Stimulated activated naive CD4-positive, alpha-beta T cell treated with Interleukin-2 at 50 U/mL for 16 hours (primary cell): ENCODE data around the gene ANKRD35.
"Not testable (repeated sequence)": the region's sequence is repeated elsewhere in the genome, so short reads cannot be mapped to it uniquely, and the experiment has no call there.

Experiments
- DNase-seq: peaks from one replicate; lab custom pipeline; 2025; lab: John Stamatoyannopoulos, UW

The ANKRD35 gene

GRCh38 chr1:145885738-145886287, at the start of gene ANKRD35:
Gene ANKRD35, minus strand, starts transcription at chr1:145885866. Its CDS starts 108 bp downstream, at chr1:145885758.
- DNase-seq: peak; percentile 87

GRCh38 chr1:145932522-145933009, 46.9 kb upstream of the ANKRD35 start:
- DNase-seq: not testable (repeated sequence)

- DNase-seq: no peak
Observed at GRCh38 chr1:145927916-145928643, 42.4 kb upstream of the ANKRD35 start.

GRCh38 chr1:145927063-145927886, 41.6 kb upstream of the ANKRD35 start, which contains the start of gene RBM8A:
Gene RBM8A, minus strand, starts transcription at chr1:145927484. Its CDS starts 58 bp downstream, at chr1:145927426.
- peak; percentile 92 for DNase-seq

- DNase-seq: peak; percentile 56
Observed at GRCh38 chr1:145926686-145927062, 41.0 kb upstream of the ANKRD35 start.

GRCh38 chr1:145922266-145922665, 36.6 kb upstream of the ANKRD35 start:
- no peak for DNase-seq

GRCh38 chr1:145920297-145920696, 34.6 kb upstream of the ANKRD35 start:
- DNase-seq: not testable (repeated sequence)

- DNase-seq: no peak
Observed at GRCh38 chr1:145918992-145919939, 33.6 kb upstream of the ANKRD35 start.

- peak; percentile 97 for DNase-seq
Observed at GRCh38 chr1:145918144-145918991, 32.7 kb upstream of the ANKRD35 start, which contains the start of gene PEX11B. Gene PEX11B, minus strand, starts transcription at chr1:145918717. Its CDS starts 29 bp downstream, at chr1:145918688.

- DNase-seq: no peak
Observed at GRCh38 chr1:145917595-145917994, 31.9 kb upstream of the ANKRD35 start.

- no peak for DNase-seq
Observed at GRCh38 chr1:145916745-145917144, 31.1 kb upstream of the ANKRD35 start.

- DNase-seq: no peak
Observed at GRCh38 chr1:145912128-145912641, 26.5 kb upstream of the ANKRD35 start.

GRCh38 chr1:145908653-145909052, 23.0 kb upstream of the ANKRD35 start:
- no peak for DNase-seq

- DNase-seq: no peak
Observed at GRCh38 chr1:145906954-145907753, 21.5 kb upstream of the ANKRD35 start.

GRCh38 chr1:145901312-145902021, 15.8 kb upstream of the ANKRD35 start:
- no peak for DNase-seq

GRCh38 chr1:145898756-145899155, 13.1 kb upstream of the ANKRD35 start:
- no peak for DNase-seq

GRCh38 chr1:145897969-145898368, 12.3 kb upstream of the ANKRD35 start:
- no peak for DNase-seq

- DNase-seq: no peak
Observed at GRCh38 chr1:145895471-145895870, 9.8 kb upstream of the ANKRD35 start.
